HEK293 (cell line): Measurements from ENCODE around the gene CDC37L1.

Experiments
- CTCF ChIA-PET: fragments of 350-600 bp; formaldehyde crosslinking; extraction: SDS; loops from one replicate; lab custom pipeline; 2021; ENCODE audit warnings: antibody characterized with exemption; lab: Yijun Ruan, JAX
- POLR2A ChIA-PET: fragments of 300-600 bp; formaldehyde crosslinking; extraction: SDS; loops from one replicate; lab custom pipeline; 2020; ENCODE audit warnings: antibody characterized with exemption, inconsistent platforms; lab: Yijun Ruan, JAX
- H3K27ac ChIP-seq: fragments of 200-500 bp; sonication (Bioruptor generic); 2 replicates; pipeline ENCODE4 v1.5.1; 2014; ENCODE audit warnings: low read depth, low read length, control low read depth, inconsistent platforms; ENCODE audit errors: extremely low read depth
- H3K36me3 ChIP-seq, 2 experiments: fragments of 200-500 bp in 1 of 2; sonication (Bioruptor generic) in 1 of 2; 1 replicate in 1 of 2; 2 replicates in 1 of 2; pipeline ENCODE4 v1.5.1; 2014 to 2017; ENCODE audit warnings: inconsistent platforms in 2 of 2, low read length in 2 of 2; ENCODE audit not compliant: control insufficient read depth in 2 of 2, insufficient read depth in 1 of 2
- H3K4me1 ChIP-seq: fragments of 200-500 bp; sonication (Bioruptor generic); 2 replicates; pipeline ENCODE4 v1.5.1; 2014; ENCODE audit warnings: mild to moderate bottlenecking, low read length, inconsistent platforms; ENCODE audit not compliant: control insufficient read depth, insufficient read depth
- H3K4me3 ChIP-seq: 2 replicates; pipeline ENCODE4 v1.5.1; 2011; ENCODE audit warnings: low read depth, mild to moderate bottlenecking, control low read depth, low read length, moderate library complexity
- H3K9me3 ChIP-seq: fragments of 200-500 bp; sonication (Bioruptor generic); 2 replicates; pipeline ENCODE4 v1.5.1; 2014; ENCODE audit warnings: low read depth, low read length, inconsistent platforms; ENCODE audit not compliant: control insufficient read depth, insufficient read depth
- EGR2 ChIP-seq: fragments of 450-650 bp; formaldehyde crosslinking; IDR thresholded peaks from 2 replicates; pipeline ENCODE4 v1.5.1; 2016; ENCODE audit warnings: low read depth, missing biosample characterization, missing genetic modification characterization
- GLIS1 ChIP-seq: fragments of 450-650 bp; formaldehyde crosslinking; IDR thresholded peaks from 2 replicates; pipeline ENCODE4 v1.5.1; 2016; ENCODE audit warnings: missing biosample characterization, missing genetic modification characterization
- GLIS2 ChIP-seq: fragments of 450-650 bp; formaldehyde crosslinking; IDR thresholded peaks from 2 replicates; pipeline ENCODE4 v1.5.1; 2016; ENCODE audit warnings: missing biosample characterization, missing genetic modification characterization
- IKZF3 ChIP-seq: fragments of 450-650 bp; IDR thresholded peaks from 2 replicates; pipeline ENCODE4 v1.5.0; 2018; ENCODE audit warnings: missing biosample characterization, mild to moderate bottlenecking, missing genetic modification characterization, moderate library complexity
- KLF10 ChIP-seq: fragments of 450-650 bp; IDR thresholded peaks from 2 replicates; pipeline ENCODE4 v1.5.1; 2018; ENCODE audit warnings: missing biosample characterization, mild to moderate bottlenecking, missing genetic modification characterization
- KLF9 ChIP-seq: fragments of 450-650 bp; formaldehyde crosslinking; IDR thresholded peaks from 2 replicates; pipeline ENCODE4 v1.5.1; 2016; ENCODE audit warnings: missing biosample characterization, missing genetic modification characterization, low read depth
- SP2 ChIP-seq: fragments of 450-650 bp; formaldehyde crosslinking; IDR thresholded peaks from 2 replicates; pipeline ENCODE4 v1.5.1; 2016; ENCODE audit warnings: missing biosample characterization, missing genetic modification characterization
- SP3 ChIP-seq: fragments of 450-650 bp; formaldehyde crosslinking; IDR thresholded peaks from 2 replicates; pipeline ENCODE4 v1.5.1; 2016; ENCODE audit warnings: missing biosample characterization, missing genetic modification characterization
- ZBTB8A ChIP-seq: fragments of 450-650 bp; formaldehyde crosslinking; IDR thresholded peaks from 2 replicates; pipeline ENCODE4 v1.5.1; 2016; ENCODE audit warnings: missing biosample characterization, missing genetic modification characterization
- ZFP69B ChIP-seq: fragments of 450-650 bp; formaldehyde crosslinking; IDR thresholded peaks from 2 replicates; pipeline ENCODE4 v1.5.1; 2016; ENCODE audit warnings: missing biosample characterization, missing genetic modification characterization
- ZIC2 ChIP-seq: fragments of 450-650 bp; formaldehyde crosslinking; IDR thresholded peaks from 2 replicates; pipeline ENCODE4 v1.5.1; 2016; ENCODE audit warnings: missing biosample characterization, missing genetic modification characterization
- ZNF2 ChIP-seq: fragments of 450-650 bp; formaldehyde crosslinking; IDR thresholded peaks from 2 replicates; pipeline ENCODE4 v1.5.1; 2016; ENCODE audit warnings: missing biosample characterization, missing genetic modification characterization
- ZNF202 ChIP-seq: fragments of 450-650 bp; formaldehyde crosslinking; IDR thresholded peaks from 2 replicates; pipeline ENCODE4 v1.5.1; 2016; ENCODE audit warnings: missing biosample characterization, missing genetic modification characterization, borderline replicate concordance
- ZNF335 ChIP-seq: fragments of 450-650 bp; formaldehyde crosslinking; conservative IDR thresholded peaks from 2 replicates; pipeline ENCODE4 v1.5.1; 2016; ENCODE audit warnings: missing biosample characterization, missing genetic modification characterization
- ZNF341 ChIP-seq: fragments of 450-650 bp; formaldehyde crosslinking; IDR thresholded peaks from 2 replicates; pipeline ENCODE4; 2016; ENCODE audit warnings: low read depth, missing biosample characterization, missing genetic modification characterization
- ZNF366 ChIP-seq: fragments of 450-650 bp; formaldehyde crosslinking; conservative IDR thresholded peaks from 2 replicates; pipeline ENCODE4 v1.5.1; 2016; ENCODE audit warnings: missing biosample characterization, missing genetic modification characterization
- ZNF423 ChIP-seq: fragments of 450-650 bp; formaldehyde crosslinking; IDR thresholded peaks from 2 replicates; pipeline ENCODE4 v1.5.1; 2016; ENCODE audit warnings: missing biosample characterization, missing genetic modification characterization
- ZNF48 ChIP-seq: fragments of 450-650 bp; formaldehyde crosslinking; IDR thresholded peaks from 2 replicates; pipeline ENCODE4 v1.5.1; 2016; ENCODE audit warnings: missing biosample characterization, missing genetic modification characterization
- ZNF521 ChIP-seq: fragments of 450-650 bp; formaldehyde crosslinking; IDR thresholded peaks from 2 replicates; pipeline ENCODE4 v1.5.1; 2017; ENCODE audit warnings: missing biosample characterization, mild to moderate bottlenecking, missing genetic modification characterization
- ZNF610 ChIP-seq: fragments of 450-650 bp; formaldehyde crosslinking; IDR thresholded peaks from 2 replicates; pipeline ENCODE4 v1.5.1; 2016; ENCODE audit warnings: missing biosample characterization, missing genetic modification characterization, borderline replicate concordance
- ZNF837 ChIP-seq: fragments of 450-650 bp; formaldehyde crosslinking; IDR thresholded peaks from 2 replicates; pipeline ENCODE4 v1.5.1; 2016; ENCODE audit warnings: missing biosample characterization, missing genetic modification characterization
- ZNF843 ChIP-seq: fragments of 450-650 bp; formaldehyde crosslinking; IDR thresholded peaks from 2 replicates; pipeline ENCODE4 v1.5.1; 2016; ENCODE audit warnings: missing biosample characterization, missing genetic modification characterization
- TF ChIP-seq, protein P1 (sequence below): fragments of 450-650 bp; IDR thresholded peaks from 2 replicates; pipeline ENCODE4 v1.5.1; 2018; ENCODE audit warnings: missing biosample characterization, mild to moderate bottlenecking, missing genetic modification characterization
- TF ChIP-seq, protein P2 (sequence below): fragments of 450-650 bp; formaldehyde crosslinking; IDR thresholded peaks from 2 replicates; pipeline ENCODE4 v1.5.1; 2016; ENCODE audit warnings: missing biosample characterization, missing genetic modification characterization
- TF ChIP-seq, protein P3 (sequence below): fragments of 450-650 bp; formaldehyde crosslinking; IDR thresholded peaks from 2 replicates; pipeline ENCODE4 v1.5.1; 2017; ENCODE audit warnings: missing biosample characterization, missing genetic modification characterization
- TF ChIP-seq, protein P4 (sequence below): fragments of 450-650 bp; formaldehyde crosslinking; IDR thresholded peaks from 2 replicates; pipeline ENCODE4 v1.5.1; 2016; ENCODE audit warnings: missing biosample characterization, missing genetic modification characterization

The CDC37L1 gene

DNA sequence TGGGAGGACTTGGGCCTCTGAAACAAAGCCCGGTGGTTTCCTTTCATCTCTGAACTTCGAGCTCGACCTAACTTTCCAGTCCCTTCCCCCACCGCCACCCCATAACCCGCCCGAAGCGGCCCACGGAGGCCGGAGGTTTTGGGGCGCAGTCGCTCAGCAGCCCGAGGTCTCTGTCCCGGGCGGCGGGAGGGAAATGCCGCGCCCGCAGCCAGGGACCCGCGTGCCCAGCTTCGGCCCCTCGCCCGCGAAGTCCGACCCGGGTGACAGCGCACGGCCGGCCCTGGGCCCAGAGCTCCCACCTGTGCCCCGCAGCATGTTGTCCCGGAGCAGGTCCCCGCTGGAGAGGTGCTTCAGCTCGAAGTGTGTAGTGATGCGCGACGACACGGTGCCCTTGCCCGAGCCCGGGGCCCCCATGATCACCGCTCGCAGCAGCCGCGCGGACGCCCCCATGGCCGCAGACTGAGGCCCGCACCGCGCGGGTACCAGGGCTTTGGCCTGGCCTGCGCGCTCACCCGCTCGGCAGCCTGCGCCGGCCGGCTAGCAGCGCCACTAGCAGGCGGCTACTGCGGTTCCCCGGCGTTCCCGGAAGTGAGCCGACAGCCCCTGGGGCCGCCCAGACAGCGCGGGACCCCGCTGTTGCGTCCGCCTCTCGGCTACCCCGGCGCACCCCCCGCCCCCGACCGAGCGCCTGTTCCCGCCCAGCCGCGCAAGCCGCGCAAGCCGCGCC is 61.4 kb downstream of the CDC37L1 start, which contains the start of gene AK3 (continued):
- TF ChIP-seq, protein P1, sequence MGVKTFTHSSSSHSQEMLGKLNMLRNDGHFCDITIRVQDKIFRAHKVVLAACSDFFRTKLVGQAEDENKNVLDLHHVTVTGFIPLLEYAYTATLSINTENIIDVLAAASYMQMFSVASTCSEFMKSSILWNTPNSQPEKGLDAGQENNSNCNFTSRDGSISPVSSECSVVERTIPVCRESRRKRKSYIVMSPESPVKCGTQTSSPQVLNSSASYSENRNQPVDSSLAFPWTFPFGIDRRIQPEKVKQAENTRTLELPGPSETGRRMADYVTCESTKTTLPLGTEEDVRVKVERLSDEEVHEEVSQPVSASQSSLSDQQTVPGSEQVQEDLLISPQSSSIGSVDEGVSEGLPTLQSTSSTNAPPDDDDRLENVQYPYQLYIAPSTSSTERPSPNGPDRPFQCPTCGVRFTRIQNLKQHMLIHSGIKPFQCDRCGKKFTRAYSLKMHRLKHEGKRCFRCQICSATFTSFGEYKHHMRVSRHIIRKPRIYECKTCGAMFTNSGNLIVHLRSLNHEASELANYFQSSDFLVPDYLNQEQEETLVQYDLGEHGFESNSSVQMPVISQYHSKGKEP (tag by site-specific recombination): peak; percentile 39; the same call in 1 of the 2 replicates

DNA sequence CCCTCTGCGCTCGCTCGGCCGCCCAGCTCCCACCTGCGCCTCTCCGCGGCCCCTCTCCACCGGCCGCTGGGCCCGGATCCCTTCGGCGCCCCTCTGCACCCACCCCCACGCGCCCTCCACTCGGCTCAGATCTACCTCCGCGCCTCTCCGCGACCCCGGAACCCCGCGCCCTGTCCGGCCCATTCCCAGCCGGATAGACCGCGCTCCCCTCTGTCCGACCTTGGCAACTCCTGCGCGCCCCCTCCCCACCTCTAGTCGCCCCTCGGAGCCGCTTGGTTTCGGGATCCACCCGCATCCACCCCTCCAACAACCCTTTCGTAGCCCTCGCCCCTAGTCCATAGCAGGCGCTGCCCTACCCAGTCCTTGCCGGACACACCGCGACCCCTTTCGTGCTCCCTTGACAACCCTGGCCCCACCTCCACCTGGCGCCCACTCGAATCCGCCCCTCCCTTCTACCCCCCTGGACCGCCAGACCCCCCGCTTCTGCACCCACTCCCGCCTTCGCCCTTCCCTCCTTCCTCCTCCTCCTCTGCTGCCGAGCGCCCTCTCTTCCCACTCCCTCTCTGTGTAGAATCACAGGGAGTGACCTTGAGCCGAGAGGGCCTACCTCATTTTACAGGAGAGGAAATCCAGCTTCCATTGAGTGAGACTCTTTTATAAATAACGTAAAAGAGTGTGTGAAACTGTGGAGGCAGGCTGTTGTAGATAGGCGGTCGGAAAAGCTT is 62.2 kb downstream of the CDC37L1 start:
- Histone ChIP-seq H3K4me1 (no peaks in the 10 kb centered on the region), H3K27ac (peak overlapping the region; percentile 49; the same call in 1 of the 2 replicates), H3K36me3 (no peaks in the 10 kb centered on the region), H3K4me3 (peak overlapping the region; percentile 86), H3K9me3 (no peaks in the 10 kb centered on the region)
- POLR2A ChIA-PET: interaction anchor here (0.9 to 2.4 kb wide), 10 partner anchors 8 to 243 kb away, joined by 3 to 10 read pairs (median 6); partner anchors contain the start of genes CDC37L1, JAK2, PLPP6 and RCL1
- CTCF ChIA-PET: interaction anchor here (0.6 to 1.2 kb wide), 6 partner anchors 9 to 281 kb away, joined by 3 to 7 read pairs (median 4); no protein-coding TSS in a partner anchor
- TF ChIP-seq ZNF423 (tag by site-specific recombination): peak; percentile 60; the same call in 1 of the 2 replicates
- peak; percentile 44 for TF ChIP-seq SP2 (tag by site-specific recombination)
- TF ChIP-seq ZNF366 (tag by site-specific recombination): peak; percentile 74
- TF ChIP-seq ZNF202 (tag by site-specific recombination): peak; percentile 49; the same call in 1 of the 2 replicates
- TF ChIP-seq, protein P2, sequence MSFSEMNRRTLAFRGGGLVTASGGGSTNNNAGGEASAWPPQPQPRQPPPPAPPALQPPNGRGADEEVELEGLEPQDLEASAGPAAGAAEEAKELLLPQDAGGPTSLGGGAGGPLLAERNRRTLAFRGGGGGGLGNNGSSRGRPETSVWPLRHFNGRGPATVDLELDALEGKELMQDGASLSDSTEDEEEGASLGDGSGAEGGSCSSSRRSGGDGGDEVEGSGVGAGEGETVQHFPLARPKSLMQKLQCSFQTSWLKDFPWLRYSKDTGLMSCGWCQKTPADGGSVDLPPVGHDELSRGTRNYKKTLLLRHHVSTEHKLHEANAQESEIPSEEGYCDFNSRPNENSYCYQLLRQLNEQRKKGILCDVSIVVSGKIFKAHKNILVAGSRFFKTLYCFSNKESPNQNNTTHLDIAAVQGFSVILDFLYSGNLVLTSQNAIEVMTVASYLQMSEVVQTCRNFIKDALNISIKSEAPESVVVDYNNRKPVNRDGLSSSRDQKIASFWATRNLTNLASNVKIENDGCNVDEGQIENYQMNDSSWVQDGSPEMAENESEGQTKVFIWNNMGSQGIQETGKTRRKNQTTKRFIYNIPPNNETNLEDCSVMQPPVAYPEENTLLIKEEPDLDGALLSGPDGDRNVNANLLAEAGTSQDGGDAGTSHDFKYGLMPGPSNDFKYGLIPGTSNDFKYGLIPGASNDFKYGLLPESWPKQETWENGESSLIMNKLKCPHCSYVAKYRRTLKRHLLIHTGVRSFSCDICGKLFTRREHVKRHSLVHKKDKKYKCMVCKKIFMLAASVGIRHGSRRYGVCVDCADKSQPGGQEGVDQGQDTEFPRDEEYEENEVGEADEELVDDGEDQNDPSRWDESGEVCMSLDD (tag by site-specific recombination): peak; percentile 75
- peak; percentile 99 for TF ChIP-seq EGR2 (tag by site-specific recombination)
- no peak for TF ChIP-seq ZNF837 (tag by site-specific recombination)
- peak; percentile 73 for TF ChIP-seq ZNF341 (tag by site-specific recombination)
- peak; percentile 70 for TF ChIP-seq GLIS2 (tag by site-specific recombination)
- TF ChIP-seq ZIC2 (tag by site-specific recombination): peak; percentile 29
- TF ChIP-seq, protein P3, sequence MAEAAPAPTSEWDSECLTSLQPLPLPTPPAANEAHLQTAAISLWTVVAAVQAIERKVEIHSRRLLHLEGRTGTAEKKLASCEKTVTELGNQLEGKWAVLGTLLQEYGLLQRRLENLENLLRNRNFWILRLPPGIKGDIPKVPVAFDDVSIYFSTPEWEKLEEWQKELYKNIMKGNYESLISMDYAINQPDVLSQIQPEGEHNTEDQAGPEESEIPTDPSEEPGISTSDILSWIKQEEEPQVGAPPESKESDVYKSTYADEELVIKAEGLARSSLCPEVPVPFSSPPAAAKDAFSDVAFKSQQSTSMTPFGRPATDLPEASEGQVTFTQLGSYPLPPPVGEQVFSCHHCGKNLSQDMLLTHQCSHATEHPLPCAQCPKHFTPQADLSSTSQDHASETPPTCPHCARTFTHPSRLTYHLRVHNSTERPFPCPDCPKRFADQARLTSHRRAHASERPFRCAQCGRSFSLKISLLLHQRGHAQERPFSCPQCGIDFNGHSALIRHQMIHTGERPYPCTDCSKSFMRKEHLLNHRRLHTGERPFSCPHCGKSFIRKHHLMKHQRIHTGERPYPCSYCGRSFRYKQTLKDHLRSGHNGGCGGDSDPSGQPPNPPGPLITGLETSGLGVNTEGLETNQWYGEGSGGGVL (tag by site-specific recombination): peak; percentile 89
- TF ChIP-seq ZBTB8A (tag by site-specific recombination): peak; percentile 77
- no peak for TF ChIP-seq ZNF521 (tag by site-specific recombination)
- TF ChIP-seq ZFP69B (tag by site-specific recombination): 0 out of 2 replicates have a peak, but pooled peaks have one; percentile 16
- TF ChIP-seq ZNF843 (tag by site-specific recombination): 0 out of 2 replicates have a peak, but pooled peaks have one; percentile 25
- TF ChIP-seq KLF10 (tag by site-specific recombination): 0 out of 2 replicates have a peak, but pooled peaks have one; percentile 16
- TF ChIP-seq ZNF2 (tag by site-specific recombination): 0 out of 2 replicates have a peak, but pooled peaks have one; percentile 54
- peak; percentile 28 for TF ChIP-seq ZNF335 (tag by site-specific recombination)
- TF ChIP-seq, protein P4, sequence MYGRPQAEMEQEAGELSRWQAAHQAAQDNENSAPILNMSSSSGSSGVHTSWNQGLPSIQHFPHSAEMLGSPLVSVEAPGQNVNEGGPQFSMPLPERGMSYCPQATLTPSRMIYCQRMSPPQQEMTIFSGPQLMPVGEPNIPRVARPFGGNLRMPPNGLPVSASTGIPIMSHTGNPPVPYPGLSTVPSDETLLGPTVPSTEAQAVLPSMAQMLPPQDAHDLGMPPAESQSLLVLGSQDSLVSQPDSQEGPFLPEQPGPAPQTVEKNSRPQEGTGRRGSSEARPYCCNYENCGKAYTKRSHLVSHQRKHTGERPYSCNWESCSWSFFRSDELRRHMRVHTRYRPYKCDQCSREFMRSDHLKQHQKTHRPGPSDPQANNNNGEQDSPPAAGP (tag by site-specific recombination): peak; percentile 39; the same call in 1 of the 2 replicates
- TF ChIP-seq KLF9 (tag by site-specific recombination): 0 out of 2 replicates have a peak, but pooled peaks have one; percentile 9
- no peak for TF ChIP-seq IKZF3 (tag by site-specific recombination)
- no peak for TF ChIP-seq ZNF610 (tag by site-specific recombination)
- TF ChIP-seq GLIS1 (tag by site-specific recombination): peak; percentile 76
- TF ChIP-seq ZNF48: no peak
- peak; percentile 48 for TF ChIP-seq SP3
